ENCODE results near the gene S1PR3.
"Not testable (repeated sequence)": the region's sequence is repeated elsewhere in the genome, so short reads cannot be mapped to it uniquely, and the experiment has no call there.

Gene S1PR3

GRCh38 chr9:88991066-88992034, at the start of gene S1PR3:
TSS of gene S1PR3 (plus strand) at chr9:88991468. CDS start at chr9:89001201, 9,733 bp downstream.
- peak; percentile 16 for DNase-seq (ENCODE audit: low read depth)

GRCh38 chr9:88941586-88941985, 49.7 kb upstream of the S1PR3 start:
- not testable (repeated sequence) for DNase-seq (ENCODE audit: low read depth)

- DNase-seq (ENCODE audit: low read depth), result no peak
Observed at GRCh38 chr9:88942411-88942810, 48.9 kb upstream of the S1PR3 start.

GRCh38 chr9:88945636-88946333, 45.5 kb upstream of the S1PR3 start:
- DNase-seq (ENCODE audit: low read depth), result no peak

DNA sequence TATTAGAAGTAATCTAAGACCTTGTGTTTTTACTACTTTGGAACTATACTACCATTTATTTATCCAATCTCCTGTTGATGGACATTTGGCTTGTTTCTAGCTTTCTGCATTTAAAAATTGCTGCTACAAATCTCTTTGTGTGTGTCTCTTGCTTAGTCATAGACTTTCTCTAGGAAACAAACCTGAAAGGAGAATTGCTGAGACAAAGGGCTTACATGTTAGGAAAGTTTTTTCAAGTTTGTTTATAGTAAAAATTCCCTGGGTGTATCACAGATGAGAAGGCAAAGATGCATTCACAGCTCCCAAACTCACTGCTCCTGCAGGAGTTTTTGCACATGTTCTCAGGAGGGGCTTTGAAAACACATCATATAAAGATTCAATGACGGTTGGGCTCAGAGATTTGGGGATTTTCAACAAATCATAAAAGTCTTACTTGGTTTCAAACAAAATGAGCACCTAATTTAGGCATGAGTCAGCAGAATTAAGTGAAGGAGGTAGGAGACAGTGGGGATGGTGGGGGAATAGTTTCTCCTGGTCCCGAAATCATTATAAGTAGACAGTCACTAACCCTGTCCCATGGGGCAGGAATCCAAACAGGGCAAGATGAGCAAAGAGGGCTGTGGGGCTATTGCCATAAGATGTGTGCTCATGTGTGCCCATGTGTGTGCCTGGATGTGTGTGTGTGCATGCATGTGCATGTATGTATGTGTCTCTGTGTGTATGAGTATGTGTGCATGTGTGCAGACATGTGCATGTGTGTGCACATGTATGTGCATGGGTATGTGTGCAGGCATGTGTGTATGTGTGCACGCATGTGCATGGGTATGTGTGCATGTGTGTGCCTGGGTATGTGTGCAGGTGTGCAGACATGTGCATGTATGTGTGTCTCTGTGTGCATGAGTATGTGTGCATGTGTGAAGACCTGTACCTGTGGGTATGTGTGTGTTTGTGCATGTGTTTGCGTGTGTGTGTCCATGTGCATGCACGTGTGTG, 43.4 kb upstream of the S1PR3 start:
- DNase-seq (ENCODE audit: low read depth), result no peak

GRCh38 chr9:88949425-88949824, 41.8 kb upstream of the S1PR3 start:
- no peak for DNase-seq (ENCODE audit: low read depth)

- no peak for DNase-seq (ENCODE audit: low read depth)
Observed at GRCh38 chr9:88949961-88950340, 41.3 kb upstream of the S1PR3 start.

DNA sequence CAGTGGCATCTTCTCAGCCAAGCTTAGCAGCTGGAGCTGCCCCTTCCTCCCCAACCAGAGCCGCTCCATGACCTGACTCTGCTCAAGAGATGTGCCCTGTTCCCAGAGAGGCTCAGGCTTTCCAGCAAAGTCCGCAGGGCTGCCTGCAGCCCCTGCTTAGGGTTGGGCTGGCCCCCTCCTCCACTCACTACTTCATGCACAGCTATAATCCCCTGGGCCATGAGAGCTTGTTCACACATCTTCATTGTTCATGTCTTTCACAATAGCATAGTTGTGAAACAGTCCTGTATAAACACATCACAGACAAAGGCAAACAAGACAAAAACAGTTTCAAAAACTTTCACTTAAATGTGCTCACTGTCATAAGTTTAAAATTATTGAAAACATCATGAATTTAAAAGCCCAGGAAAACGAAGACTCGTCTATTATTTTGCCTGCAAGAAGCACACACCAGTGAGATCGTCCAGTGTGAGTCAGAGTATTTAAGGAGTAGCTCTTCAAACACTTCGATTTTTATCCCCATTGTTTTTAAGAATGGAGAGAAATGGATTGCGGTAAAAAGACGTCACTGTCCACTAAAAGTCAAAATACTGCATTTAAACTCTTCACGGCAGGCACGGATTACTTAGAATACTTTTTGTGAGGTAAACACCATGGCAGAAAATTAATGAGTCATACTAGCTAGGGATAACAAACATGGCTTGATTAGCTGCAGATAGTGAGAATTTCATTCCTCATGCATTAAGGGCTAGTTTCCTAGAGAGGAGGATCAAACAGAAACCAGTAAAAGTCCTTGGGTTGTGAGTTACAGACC, 40.7 kb upstream of the S1PR3 start:
- DNase-seq (ENCODE audit: low read depth), result no peak

GRCh38 chr9:88951155-88951542, 40.1 kb upstream of the S1PR3 start:
- no peak for DNase-seq (ENCODE audit: low read depth)

- DNase-seq (ENCODE audit: low read depth), result no peak
Observed at GRCh38 chr9:88952086-88952615, 39.1 kb upstream of the S1PR3 start.

DNA sequence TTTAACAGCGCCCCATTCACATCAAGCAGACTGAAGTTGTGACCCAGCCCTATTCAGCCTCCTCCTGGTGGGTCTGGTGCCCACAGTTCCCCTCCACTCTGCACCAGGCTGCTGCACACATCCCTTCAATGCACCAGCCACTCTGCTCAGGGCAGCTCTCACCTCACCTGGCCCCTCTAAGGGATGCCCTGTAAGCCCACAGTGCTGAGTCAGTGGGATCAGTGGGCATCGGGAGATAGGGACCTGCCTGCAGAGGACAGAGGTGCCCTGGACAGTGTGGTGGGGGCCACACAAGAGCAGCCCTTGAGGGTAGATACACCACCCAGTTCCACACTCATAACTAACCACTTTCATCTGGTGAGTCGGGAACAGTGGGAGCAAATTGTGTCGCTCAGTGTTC, 38.3 kb upstream of the S1PR3 start:
- DNase-seq (ENCODE audit: low read depth), result no peak

DNA sequence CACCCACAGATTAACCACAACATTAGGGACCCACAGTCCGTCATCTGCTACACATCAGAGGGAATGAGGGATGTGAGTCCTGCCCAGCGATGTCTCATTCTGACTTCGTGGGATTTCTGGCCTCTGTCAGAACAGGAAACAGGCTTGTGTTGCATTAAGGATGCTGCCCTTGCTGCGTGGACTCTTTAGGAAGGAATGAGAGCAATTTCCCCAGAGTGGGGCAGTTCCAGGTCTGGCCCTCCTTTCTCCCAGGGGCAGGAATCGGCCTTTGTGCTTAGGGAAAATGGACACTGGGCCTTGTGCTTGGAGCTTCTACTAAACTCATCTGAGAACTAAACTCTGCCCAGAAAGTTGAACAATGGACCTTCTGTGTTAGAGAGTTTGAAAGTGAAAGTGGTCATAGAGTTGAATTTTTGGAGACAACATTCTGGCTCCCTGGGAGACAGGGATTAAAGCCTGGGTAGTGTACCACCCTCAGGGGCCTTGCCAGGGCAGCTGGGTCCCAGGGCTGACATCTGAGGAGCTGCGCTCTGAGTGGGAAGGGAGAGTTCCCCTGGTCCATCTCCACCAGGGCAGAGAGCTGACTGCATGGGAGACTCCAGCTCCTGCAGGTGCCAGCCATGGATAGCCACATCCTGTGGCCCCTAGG, 37.8 kb upstream of the S1PR3 start:
- no peak for DNase-seq (ENCODE audit: low read depth)

DNA sequence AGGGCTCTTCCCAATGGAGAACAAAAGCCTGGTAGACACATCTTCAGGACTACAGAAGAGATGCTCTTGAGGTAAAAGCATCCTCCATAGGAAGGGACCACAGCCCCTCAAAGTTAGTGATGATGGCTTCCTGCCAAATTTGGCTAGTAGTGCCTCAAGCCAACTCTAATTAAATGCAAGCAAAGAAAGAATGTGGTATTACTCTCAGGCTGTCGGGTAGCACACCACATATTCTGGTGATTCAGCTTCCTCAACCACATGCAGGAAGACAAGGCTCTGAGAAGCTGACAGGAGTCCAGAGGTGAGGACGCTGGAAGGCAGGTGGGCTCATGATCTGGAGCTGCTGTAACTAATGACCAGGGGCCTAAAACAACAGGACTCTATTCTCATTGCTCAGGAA, 37.2 kb upstream of the S1PR3 start:
- DNase-seq (ENCODE audit: low read depth), result no peak

- DNase-seq (ENCODE audit: low read depth), result no peak
Observed at GRCh38 chr9:88957526-88957925, 33.7 kb upstream of the S1PR3 start.

DNA sequence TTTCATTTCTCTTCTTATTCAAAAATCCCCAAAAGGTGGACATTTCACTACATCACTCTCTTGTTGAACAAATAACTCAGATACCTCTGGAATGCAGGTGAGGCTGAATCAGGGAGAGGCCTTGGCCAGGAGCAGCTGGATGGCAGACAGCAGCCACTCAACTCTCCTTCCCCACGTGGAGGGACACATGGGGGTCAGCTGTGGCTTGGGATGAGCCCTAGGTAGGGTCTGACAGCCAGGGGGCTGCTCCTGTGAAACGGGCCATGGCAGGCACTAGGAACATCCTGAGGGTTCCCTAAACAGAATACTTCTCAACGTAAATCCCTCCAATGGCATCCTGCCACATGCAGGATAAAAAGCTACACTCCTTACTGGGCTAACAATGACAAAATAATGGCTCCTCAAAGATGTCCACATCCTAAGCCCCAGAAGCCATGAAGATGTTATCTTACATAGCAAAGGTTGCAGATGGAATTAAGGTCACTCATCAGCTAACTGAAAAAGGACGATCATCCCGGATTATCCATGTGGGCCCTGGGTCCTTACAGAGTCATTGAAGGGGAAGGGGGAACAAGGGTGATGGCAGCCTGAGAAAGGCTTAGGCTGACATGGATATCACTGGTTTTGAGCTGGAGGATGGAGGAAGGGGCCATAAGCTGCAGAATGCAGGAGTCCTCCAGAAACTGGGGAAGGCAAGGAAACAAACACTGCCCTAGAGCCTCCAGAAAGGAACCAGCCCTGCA, 31.4 kb upstream of the S1PR3 start:
- no peak for DNase-seq (ENCODE audit: low read depth)

DNA sequence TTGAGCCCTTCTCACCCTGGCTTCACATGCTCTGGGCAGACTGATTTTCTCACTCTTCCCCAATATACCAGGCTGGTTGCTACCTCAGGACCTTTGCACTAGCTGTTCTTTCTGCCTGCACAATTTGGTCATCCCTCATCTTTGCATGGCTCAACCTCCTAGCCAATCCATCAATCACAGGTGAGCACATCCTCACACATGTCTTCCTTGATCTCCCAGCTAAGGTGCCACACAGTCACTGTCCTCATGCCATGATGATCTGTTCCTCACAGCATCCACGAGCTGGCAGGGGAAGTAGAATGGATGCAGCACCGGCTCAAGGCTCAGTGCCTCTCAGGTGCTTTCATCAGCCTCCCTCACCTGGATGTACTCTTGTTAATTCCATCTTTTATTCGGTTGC, 30.6 kb upstream of the S1PR3 start:
- no peak for DNase-seq (ENCODE audit: low read depth)

DNA sequence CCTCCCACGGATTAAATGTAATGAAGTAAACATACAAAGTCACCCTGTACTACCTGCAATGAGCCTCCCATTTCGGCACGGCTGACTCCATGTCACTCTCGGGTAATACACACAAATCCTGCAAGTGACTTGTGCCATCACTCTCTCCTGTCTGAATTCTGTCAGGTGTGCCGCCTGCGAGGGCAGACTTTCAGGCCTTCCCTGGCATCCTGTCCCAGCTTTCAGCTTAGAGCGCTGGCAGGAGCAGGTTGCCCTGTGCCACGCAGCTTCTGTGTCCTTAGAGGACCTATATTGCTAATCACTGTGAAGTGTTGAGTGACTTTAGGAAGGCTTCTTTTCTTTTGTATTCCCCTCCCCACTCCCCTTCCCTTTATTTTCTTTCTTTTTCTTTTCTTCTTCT, 25.8 kb upstream of the S1PR3 start:
- no peak for DNase-seq (ENCODE audit: low read depth)

DNA sequence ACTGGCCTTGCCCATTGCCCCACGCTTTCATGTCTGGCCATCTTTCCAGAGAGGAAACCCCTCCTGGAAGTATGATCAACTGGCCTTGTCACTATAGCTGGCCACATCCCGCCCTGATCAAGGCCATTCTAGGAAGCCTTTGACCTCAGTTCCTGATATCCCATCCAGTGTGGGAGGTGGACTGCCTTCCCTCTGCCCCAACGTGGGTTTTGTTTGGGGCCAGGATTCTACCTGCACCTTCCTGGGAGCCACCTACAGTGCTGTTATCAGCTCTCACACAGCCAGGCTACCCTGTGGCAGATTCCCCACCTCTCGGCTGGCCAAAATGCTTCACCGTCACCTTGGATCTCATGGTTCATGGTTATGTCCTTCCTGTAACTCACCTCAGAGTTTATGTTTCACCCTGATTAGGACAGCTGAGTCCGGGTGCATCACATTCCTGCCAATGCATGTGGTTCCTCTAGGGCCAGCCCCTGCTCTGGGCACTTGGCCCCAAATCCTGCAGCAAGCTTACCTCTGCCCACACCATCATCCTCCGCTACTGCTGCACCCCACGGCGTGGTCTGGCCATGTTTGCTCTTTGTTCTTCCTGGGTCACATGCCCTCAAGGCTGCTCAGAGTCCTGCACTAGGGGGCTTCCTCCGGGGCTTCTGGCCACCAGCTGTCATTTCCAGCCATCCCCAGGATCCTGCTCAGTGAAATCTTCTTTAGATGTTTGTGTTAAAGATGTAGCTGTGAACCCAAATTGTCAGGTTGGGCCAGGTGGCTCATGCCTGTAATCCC, 24.2 kb upstream of the S1PR3 start:
- DNase-seq (ENCODE audit: low read depth), result no peak

DNA sequence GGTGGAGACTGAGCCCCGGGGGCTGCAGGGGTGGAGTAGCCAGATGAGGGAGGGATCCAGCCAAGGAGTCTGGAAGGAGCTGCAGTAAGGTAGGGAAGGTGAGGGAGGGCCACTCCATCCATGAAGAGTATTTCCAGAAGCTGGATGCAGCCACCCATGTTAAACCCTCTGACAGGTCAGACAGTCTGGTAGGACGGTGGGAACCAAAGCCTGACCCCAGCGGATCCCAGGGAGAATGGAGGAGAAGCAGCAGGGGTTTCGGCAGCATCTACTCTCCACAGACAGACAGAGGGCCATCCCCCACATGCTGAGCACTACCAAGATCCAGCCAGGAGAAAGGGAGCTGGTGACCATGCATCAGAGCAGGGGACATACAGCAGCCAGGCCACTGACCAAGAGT, 22.5 kb upstream of the S1PR3 start:
- no peak for DNase-seq (ENCODE audit: low read depth)

Data from activated T-cell treated with anti-CD3 and anti-CD28 coated beads for 24 hours (primary cell).